GM23338 (cell line): Measurements from ENCODE around the gene LILRA1. TPM values are rescaled to one million over a fixed set of nuclear protein-coding genes. Genes with fewer than 3 reads are reported as not detected.

Source experiments
- ATAC-seq: fragments of 200-7000 bp; cut with Tn5 transposase; 3 replicates; pipeline ENCODE4 v1.9.1; 2020
- DNase-seq: peaks from one replicate; pipeline ENCODE4 v3.0.0-alpha.2; 2015; ENCODE audit warnings: low spot score
- H2AFZ ChIP-seq: fragments of 200-600 bp; sonication (generic); 2 replicates; pipeline ENCODE4 v1.8.0; 2016; ENCODE audit warnings: antibody characterized with exemption, mild to moderate bottlenecking, moderate library complexity
- H3F3A ChIP-seq: fragments of 200-600 bp; sonication (generic); replicated peaks from 2 replicates; pipeline ENCODE4 v1.8.0; 2017; ENCODE audit warnings: antibody characterized with exemption, mixed run types, low read depth
- H3K27ac ChIP-seq: fragments of 200-600 bp; sonication (generic); 2 replicates; pipeline ENCODE4 v1.6.1; 2016; ENCODE audit warnings: low read depth
- H3K27me3 ChIP-seq: fragments of 200-600 bp; sonication (generic); 2 replicates; pipeline ENCODE4 v1.8.0; 2016; ENCODE audit warnings: mild to moderate bottlenecking, mixed run types, moderate library complexity; ENCODE audit not compliant: insufficient read depth
- H3K36me3 ChIP-seq: fragments of 200-600 bp; sonication (generic); 2 replicates; pipeline ENCODE4 v1.8.0; 2016; ENCODE audit warnings: mild to moderate bottlenecking; ENCODE audit not compliant: insufficient read depth
- H3K4me1 ChIP-seq: fragments of 200-600 bp; sonication (generic); 2 replicates; pipeline ENCODE4 v1.8.0; 2016; ENCODE audit warnings: mild to moderate bottlenecking, moderate library complexity; ENCODE audit not compliant: insufficient read depth
- H3K4me2 ChIP-seq: fragments of 200-600 bp; sonication (generic); 2 replicates; pipeline ENCODE4 v1.7.1; 2017; ENCODE audit warnings: mixed run types
- H3K4me3 ChIP-seq: fragments of 200-600 bp; sonication (generic); 2 replicates; pipeline ENCODE4 v1.6.1; 2016; ENCODE audit warnings: mixed run types
- H3K79me2 ChIP-seq: fragments of 200-600 bp; sonication (generic); replicated peaks from 2 replicates; pipeline ENCODE4 v1.8.0; 2017; ENCODE audit warnings: mild to moderate bottlenecking; ENCODE audit not compliant: insufficient read depth
- H3K9me2 ChIP-seq: fragments of 200-600 bp; sonication (generic); 2 replicates; pipeline ENCODE4 v1.8.0; 2017; ENCODE audit not compliant: insufficient read depth
- H4K20me1 ChIP-seq: fragments of 200-600 bp; sonication (generic); replicated peaks from 2 replicates; pipeline ENCODE4 v1.8.0; 2017; ENCODE audit warnings: mild to moderate bottlenecking; ENCODE audit not compliant: insufficient read depth
- H3K27ac Mint-ChIP-seq: 2 replicates; pipeline ENCODE4 v1.8.0; 2020; ENCODE audit warnings: inconsistent platforms, mild to moderate bottlenecking, moderate library complexity, mixed read lengths
- H3K27me3 Mint-ChIP-seq: 3 replicates; pipeline ENCODE4 v1.8.0; 2022; ENCODE audit warnings: low read depth, mild to moderate bottlenecking, moderate library complexity, mixed read lengths, inconsistent platforms; ENCODE audit not compliant: insufficient read depth, poor library complexity
- H3K36me3 Mint-ChIP-seq: 3 replicates; pipeline ENCODE4 v1.8.0; 2021; ENCODE audit warnings: low read depth, mild to moderate bottlenecking, inconsistent platforms, moderate library complexity, mixed read lengths
- H3K4me1 Mint-ChIP-seq: 3 replicates; pipeline ENCODE4 v1.8.0; 2020; ENCODE audit warnings: mild to moderate bottlenecking, inconsistent platforms, mixed read lengths
- H3K4me3 Mint-ChIP-seq: 3 replicates; pipeline ENCODE4 v1.8.0; 2021; ENCODE audit warnings: moderate library complexity, mild to moderate bottlenecking, inconsistent platforms, mixed read lengths
- H3K9me3 Mint-ChIP-seq: 3 replicates; pipeline ENCODE4 v1.8.0; 2020; ENCODE audit warnings: moderate library complexity, mild to moderate bottlenecking, inconsistent platforms, mixed read lengths
- CREB1 ChIP-seq: fragments of 250-450 bp; sonication (Bioruptor Pico); IDR thresholded peaks from 2 replicates; pipeline ENCODE4 v1.5.0; 2020; ENCODE audit warnings: low read depth, mild to moderate bottlenecking, moderate library complexity
- EZH2phosphoT487 ChIP-seq: fragments of 200-600 bp; sonication (generic); IDR thresholded peaks from one replicate; pipeline ENCODE4 v1.8.1; 2018; ENCODE audit warnings: antibody characterized with exemption; ENCODE audit not compliant: unreplicated experiment
- JUNB ChIP-seq: IDR thresholded peaks from one replicate; pipeline ENCODE4 v1.6.1; 2016; ENCODE audit warnings: antibody characterized with exemption; ENCODE audit not compliant: unreplicated experiment
- NANOG ChIP-seq: IDR thresholded peaks from 2 replicates; pipeline ENCODE4 v1.6.1; 2016; ENCODE audit warnings: antibody characterized with exemption, borderline replicate concordance
- POLR2AphosphoS5 ChIP-seq: IDR thresholded peaks from 2 replicates; pipeline ENCODE4 v1.6.1; 2016; ENCODE audit warnings: antibody characterized with exemption, low read depth
- ZNF114 ChIP-seq: fragments of 250-450 bp; sonication (Bioruptor Pico); IDR thresholded peaks from 2 replicates; pipeline ENCODE4 v1.5.0; 2020; ENCODE audit warnings: mild to moderate bottlenecking, moderate library complexity
- ZNF331 ChIP-seq: fragments of 250-450 bp; sonication (Bioruptor Pico); IDR thresholded peaks from 2 replicates; pipeline ENCODE4 v1.5.0; 2020; ENCODE audit warnings: low read depth, mild to moderate bottlenecking, moderate library complexity
- polyA plus RNA-seq: library from polyadenylated mRNA; unstranded; fragments of >200 nt; fragmentation: Nextera tagmentation; extraction: Ambion mirVana; gene quantifications from 2 replicates; pipeline ENCODE4 v1.2.1, GENCODE V29; 2016
- total RNA-seq: library from RNA; depleted of rRNA; stranded (reverse); fragments of >200 nt; shearing (Covaris generic); gene quantifications from 2 replicates; pipeline ENCODE4 v1.2.3, GENCODE V29; 2014
- TF ChIP-seq, protein P1 (sequence below): IDR thresholded peaks from one replicate; pipeline ENCODE4 v1.6.1; 2018; ENCODE audit warnings: antibody characterized with exemption; ENCODE audit not compliant: unreplicated experiment
- TF ChIP-seq, protein P2 (sequence below): fragments of 250-450 bp; sonication (Bioruptor Pico); IDR thresholded peaks from 2 replicates; pipeline ENCODE4 v1.5.0; 2020; ENCODE audit warnings: mild to moderate bottlenecking, moderate library complexity

Gene LILRA1
- total and polyA plus RNA-seq, 2 experiments from 2014 or later: not detected

DNA sequence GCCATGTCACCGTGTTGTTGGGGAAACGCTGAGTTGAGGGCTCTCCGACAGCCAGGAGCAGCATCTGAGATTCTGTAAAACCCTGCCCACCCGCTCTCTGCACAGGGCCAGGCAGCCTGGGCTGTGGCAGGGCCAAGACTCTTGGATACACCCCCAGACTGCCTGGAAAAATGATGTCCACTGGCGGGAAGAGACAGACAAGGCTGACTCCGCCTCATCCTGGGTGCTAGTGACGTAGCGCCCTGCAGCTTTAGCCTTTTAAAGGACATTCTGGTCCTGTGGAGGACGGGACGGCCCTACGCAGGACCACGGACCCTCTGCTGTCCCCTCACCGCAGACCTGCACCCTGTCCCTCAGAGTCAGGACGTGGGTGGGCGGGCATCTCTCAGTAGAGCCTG lies 40.5 kb upstream of the LILRA1 start:
- Histone ChIP-seq H3K4me1 (no peaks in the 10 kb centered on the region), H3K27me3 (no peaks in the 10 kb centered on the region), H3K9me2 (no peaks in the 10 kb centered on the region), H4K20me1 (no peaks in the 10 kb centered on the region), H3K4me2 (no peak overlapping the region), H3K36me3 (no peaks in the 10 kb centered on the region), H3K79me2 (no peaks in the 10 kb centered on the region), H3F3A (no peaks in the 10 kb centered on the region), H3K27ac (no peak overlapping the region), H2AFZ (no peak overlapping the region), H3K4me3 (no peak overlapping the region)
- Mint-ChIP-seq H3K4me1 (no peaks in the 10 kb centered on the region), H3K4me3 (no peak overlapping the region), H3K27me3 (peaks cover 3% of the 10 kb centered on the region), H3K36me3 (peaks cover 34% of the 10 kb centered on the region), H3K27ac (no peak overlapping the region), H3K9me3 (peaks cover 94% of the 10 kb centered on the region)
- DNase-seq (no peak), ATAC-seq (no peak)
- no peak for TF ChIP-seq POLR2AphosphoS5
- TF ChIP-seq, protein P1, sequence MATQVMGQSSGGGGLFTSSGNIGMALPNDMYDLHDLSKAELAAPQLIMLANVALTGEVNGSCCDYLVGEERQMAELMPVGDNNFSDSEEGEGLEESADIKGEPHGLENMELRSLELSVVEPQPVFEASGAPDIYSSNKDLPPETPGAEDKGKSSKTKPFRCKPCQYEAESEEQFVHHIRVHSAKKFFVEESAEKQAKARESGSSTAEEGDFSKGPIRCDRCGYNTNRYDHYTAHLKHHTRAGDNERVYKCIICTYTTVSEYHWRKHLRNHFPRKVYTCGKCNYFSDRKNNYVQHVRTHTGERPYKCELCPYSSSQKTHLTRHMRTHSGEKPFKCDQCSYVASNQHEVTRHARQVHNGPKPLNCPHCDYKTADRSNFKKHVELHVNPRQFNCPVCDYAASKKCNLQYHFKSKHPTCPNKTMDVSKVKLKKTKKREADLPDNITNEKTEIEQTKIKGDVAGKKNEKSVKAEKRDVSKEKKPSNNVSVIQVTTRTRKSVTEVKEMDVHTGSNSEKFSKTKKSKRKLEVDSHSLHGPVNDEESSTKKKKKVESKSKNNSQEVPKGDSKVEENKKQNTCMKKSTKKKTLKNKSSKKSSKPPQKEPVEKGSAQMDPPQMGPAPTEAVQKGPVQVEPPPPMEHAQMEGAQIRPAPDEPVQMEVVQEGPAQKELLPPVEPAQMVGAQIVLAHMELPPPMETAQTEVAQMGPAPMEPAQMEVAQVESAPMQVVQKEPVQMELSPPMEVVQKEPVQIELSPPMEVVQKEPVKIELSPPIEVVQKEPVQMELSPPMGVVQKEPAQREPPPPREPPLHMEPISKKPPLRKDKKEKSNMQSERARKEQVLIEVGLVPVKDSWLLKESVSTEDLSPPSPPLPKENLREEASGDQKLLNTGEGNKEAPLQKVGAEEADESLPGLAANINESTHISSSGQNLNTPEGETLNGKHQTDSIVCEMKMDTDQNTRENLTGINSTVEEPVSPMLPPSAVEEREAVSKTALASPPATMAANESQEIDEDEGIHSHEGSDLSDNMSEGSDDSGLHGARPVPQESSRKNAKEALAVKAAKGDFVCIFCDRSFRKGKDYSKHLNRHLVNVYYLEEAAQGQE: no peak
- no peak for TF ChIP-seq NANOG

DNA sequence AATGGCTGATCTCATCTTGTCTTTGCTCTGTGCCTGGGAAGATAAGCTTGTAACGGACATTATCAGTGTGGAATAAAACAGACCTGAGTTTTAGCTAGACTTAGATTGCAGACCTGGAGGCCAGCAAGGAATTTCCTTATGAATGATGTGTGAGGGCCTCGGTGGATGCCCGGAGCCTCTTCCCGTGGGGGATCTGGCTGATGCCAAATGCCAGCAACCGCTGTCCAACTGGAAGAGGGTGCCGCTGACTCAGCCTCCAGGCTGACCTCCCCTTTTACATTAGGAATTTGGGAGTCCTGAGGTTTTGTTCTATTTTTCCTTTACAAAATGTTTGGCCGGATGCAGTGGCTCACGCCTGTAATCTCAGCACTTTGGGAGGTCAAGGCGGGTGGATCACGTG lies 39.4 kb upstream of the LILRA1 start:
- H4K20me1 ChIP-seq: no peaks in the 10 kb centered on the region
- peaks cover 94% of the 10 kb centered on the region for H3K9me3 Mint-ChIP-seq
- no peaks in the 10 kb centered on the region for H3K79me2 ChIP-seq
- H3K4me2 ChIP-seq: no peak overlapping the region
- no peak overlapping the region for H2AFZ ChIP-seq
- no peak overlapping the region for H3K27ac ChIP-seq
- no peaks in the 10 kb centered on the region for H3K36me3 ChIP-seq
- H3K4me1 ChIP-seq: no peaks in the 10 kb centered on the region
- no peak overlapping the region for H3K4me3 Mint-ChIP-seq
- no peaks in the 10 kb centered on the region for H3K9me2 ChIP-seq
- no peak for ATAC-seq
- no peaks in the 10 kb centered on the region for H3K4me1 Mint-ChIP-seq
- no peak overlapping the region for H3K4me3 ChIP-seq
- DNase-seq: no peak
- no peaks in the 10 kb centered on the region for H3K27me3 ChIP-seq
- peaks cover 3% of the 10 kb centered on the region for H3K27me3 Mint-ChIP-seq
- no peak overlapping the region for H3K27ac Mint-ChIP-seq
- peaks cover 34% of the 10 kb centered on the region for H3K36me3 Mint-ChIP-seq
- no peaks in the 10 kb centered on the region for H3F3A ChIP-seq
- TF ChIP-seq CREB1 (CRISPR knock-in tag) (no peak), EZH2phosphoT487 (no peak), POLR2AphosphoS5 (no peak), JUNB (no peak), ZNF114 (CRISPR knock-in tag) (no peak), ZNF331 (CRISPR knock-in tag) (no peak)
- TF ChIP-seq, protein P1: no peak
- TF ChIP-seq, protein P2, sequence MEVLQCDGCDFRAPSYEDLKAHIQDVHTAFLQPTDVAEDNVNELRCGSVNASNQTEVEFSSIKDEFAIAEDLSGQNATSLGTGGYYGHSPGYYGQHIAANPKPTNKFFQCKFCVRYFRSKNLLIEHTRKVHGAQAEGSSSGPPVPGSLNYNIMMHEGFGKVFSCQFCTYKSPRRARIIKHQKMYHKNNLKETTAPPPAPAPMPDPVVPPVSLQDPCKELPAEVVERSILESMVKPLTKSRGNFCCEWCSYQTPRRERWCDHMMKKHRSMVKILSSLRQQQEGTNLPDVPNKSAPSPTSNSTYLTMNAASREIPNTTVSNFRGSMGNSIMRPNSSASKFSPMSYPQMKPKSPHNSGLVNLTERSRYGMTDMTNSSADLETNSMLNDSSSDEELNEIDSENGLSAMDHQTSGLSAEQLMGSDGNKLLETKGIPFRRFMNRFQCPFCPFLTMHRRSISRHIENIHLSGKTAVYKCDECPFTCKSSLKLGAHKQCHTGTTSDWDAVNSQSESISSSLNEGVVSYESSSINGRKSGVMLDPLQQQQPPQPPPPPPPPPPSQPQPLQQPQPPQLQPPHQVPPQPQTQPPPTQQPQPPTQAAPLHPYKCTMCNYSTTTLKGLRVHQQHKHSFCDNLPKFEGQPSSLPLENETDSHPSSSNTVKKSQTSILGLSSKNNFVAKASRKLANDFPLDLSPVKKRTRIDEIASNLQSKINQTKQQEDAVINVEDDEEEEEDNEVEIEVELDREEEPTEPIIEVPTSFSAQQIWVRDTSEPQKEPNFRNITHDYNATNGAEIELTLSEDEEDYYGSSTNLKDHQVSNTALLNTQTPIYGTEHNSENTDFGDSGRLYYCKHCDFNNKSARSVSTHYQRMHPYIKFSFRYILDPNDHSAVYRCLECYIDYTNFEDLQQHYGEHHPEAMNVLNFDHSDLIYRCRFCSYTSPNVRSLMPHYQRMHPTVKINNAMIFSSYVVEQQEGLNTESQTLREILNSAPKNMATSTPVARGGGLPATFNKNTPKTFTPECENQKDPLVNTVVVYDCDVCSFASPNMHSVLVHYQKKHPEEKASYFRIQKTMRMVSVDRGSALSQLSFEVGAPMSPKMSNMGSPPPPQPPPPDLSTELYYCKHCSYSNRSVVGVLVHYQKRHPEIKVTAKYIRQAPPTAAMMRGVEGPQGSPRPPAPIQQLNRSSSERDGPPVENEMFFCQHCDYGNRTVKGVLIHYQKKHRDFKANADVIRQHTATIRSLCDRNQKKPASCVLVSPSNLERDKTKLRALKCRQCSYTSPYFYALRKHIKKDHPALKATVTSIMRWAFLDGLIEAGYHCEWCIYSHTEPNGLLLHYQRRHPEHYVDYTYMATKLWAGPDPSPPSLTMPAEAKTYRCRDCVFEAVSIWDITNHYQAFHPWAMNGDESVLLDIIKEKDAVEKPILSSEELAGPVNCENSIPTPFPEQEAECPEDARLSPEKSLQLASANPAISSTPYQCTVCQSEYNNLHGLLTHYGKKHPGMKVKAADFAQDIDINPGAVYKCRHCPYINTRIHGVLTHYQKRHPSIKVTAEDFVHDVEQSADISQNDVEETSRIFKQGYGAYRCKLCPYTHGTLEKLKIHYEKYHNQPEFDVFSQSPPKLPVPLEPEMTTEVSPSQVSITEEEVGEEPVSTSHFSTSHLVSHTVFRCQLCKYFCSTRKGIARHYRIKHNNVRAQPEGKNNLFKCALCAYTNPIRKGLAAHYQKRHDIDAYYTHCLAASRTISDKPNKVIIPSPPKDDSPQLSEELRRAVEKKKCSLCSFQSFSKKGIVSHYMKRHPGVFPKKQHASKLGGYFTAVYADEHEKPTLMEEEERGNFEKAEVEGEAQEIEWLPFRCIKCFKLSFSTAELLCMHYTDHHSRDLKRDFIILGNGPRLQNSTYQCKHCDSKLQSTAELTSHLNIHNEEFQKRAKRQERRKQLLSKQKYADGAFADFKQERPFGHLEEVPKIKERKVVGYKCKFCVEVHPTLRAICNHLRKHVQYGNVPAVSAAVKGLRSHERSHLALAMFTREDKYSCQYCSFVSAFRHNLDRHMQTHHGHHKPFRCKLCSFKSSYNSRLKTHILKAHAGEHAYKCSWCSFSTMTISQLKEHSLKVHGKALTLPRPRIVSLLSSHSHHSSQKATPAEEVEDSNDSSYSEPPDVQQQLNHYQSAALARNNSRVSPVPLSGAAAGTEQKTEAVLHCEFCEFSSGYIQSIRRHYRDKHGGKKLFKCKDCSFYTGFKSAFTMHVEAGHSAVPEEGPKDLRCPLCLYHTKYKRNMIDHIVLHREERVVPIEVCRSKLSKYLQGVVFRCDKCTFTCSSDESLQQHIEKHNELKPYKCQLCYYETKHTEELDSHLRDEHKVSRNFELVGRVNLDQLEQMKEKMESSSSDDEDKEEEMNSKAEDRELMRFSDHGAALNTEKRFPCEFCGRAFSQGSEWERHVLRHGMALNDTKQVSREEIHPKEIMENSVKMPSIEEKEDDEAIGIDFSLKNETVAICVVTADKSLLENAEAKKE (CRISPR knock-in tag): no peak
